Caco-2 (cell line): ENCODE results near the gene DEPP1. TPM values are rescaled to one million over a fixed set of nuclear protein-coding genes. Genes with fewer than 3 reads are reported as not detected.

Experiments used
- BruUV-seq: library from RNA; stranded (reverse); fragments of 400-500 nt; replicated peaks from 2 replicates; lab custom pipeline; 2021; lab: Mats Ljungman, UMichigan
- CTCF ChIA-PET: fragments of 300-600 bp; sonication (Branson Sonifier 250); formaldehyde crosslinking; loops from one replicate; lab custom pipeline; 2022; ENCODE audit warnings: antibody characterized with exemption; lab: Charles Lee
- POLR2A ChIA-PET: fragments of 300-600 bp; sonication (Branson Sonifier 250); formaldehyde crosslinking; loops from one replicate; lab custom pipeline; 2022; ENCODE audit warnings: antibody characterized with exemption; lab: Charles Lee
- DNase-seq, 2 experiments: peaks; one replicate each; pipeline versions ENCODE4 v3.0.0 to v3.0.0-alpha.2; 2020 to 2022
- H3K27me3 ChIP-seq: replicated peaks from 2 replicates; pipeline ENCODE4 v1.6.0; 2011; ENCODE audit warnings: low read length; ENCODE audit not compliant: control insufficient read depth, insufficient read depth
- H3K36me3 ChIP-seq: 2 replicates; pipeline ENCODE4 v1.5.1; 2011; ENCODE audit warnings: low read length; ENCODE audit not compliant: control insufficient read depth, insufficient read depth
- H3K4me1 ChIP-seq: fragments of 250-450 bp; sonication (Bioruptor Pico); 2 replicates; pipeline ENCODE4 v1.5.1; 2020; ENCODE audit warnings: mild to moderate bottlenecking
- H3K4me3 ChIP-seq: 2 replicates; pipeline ENCODE4 v1.5.1; 2011; ENCODE audit warnings: low read depth, mild to moderate bottlenecking, control low read depth, low read length
- H3K9me3 ChIP-seq: fragments of 250-450 bp; sonication (Bioruptor Pico); 2 replicates; pipeline ENCODE4 v1.5.1; 2020; ENCODE audit warnings: mild to moderate bottlenecking, moderate library complexity
- H3K27ac Mint-ChIP-seq: one replicate; pipeline ENCODE4 v1.8.0; 2022; ENCODE audit warnings: mixed read lengths; ENCODE audit not compliant: unreplicated experiment
- H3K27me3 Mint-ChIP-seq: one replicate; pipeline ENCODE4 v1.8.0; 2022; ENCODE audit warnings: mixed read lengths; ENCODE audit not compliant: insufficient read depth, unreplicated experiment
- H3K36me3 Mint-ChIP-seq: one replicate; pipeline ENCODE4 v1.8.0; 2022; ENCODE audit warnings: mild to moderate bottlenecking, mixed read lengths; ENCODE audit not compliant: insufficient read depth, unreplicated experiment
- H3K4me1 Mint-ChIP-seq: one replicate; pipeline ENCODE4 v1.8.0; 2022; ENCODE audit warnings: low read depth, mixed read lengths; ENCODE audit not compliant: unreplicated experiment
- H3K4me3 Mint-ChIP-seq: one replicate; pipeline ENCODE4 v1.8.0; 2022; ENCODE audit warnings: mild to moderate bottlenecking, moderate library complexity, mixed read lengths; ENCODE audit not compliant: unreplicated experiment
- H3K9me3 Mint-ChIP-seq: one replicate; pipeline ENCODE4 v1.8.0; 2022; ENCODE audit warnings: mixed read lengths; ENCODE audit not compliant: unreplicated experiment
- CTCF ChIP-seq, 2 experiments: fragments of 200-600 bp in 1 of 2; IDR thresholded peaks; 1 replicate in 1 of 2; 2 replicates in 1 of 2; pipeline versions ENCODE4 v1.5.1 to v1.8.0; 2011 to 2022; ENCODE audit warnings: antibody characterized with exemption in 1 of 2, control low read depth in 1 of 2, inconsistent platforms in 1 of 2, low read depth in 1 of 2, low read length in 1 of 2, mild to moderate bottlenecking in 1 of 2, moderate library complexity in 1 of 2; ENCODE audit not compliant: insufficient read depth in 1 of 2, severe bottlenecking in 1 of 2, unreplicated experiment in 1 of 2
- intact Hi-C: fragments of 100-400 bp; cut with micrococcal nuclease; formaldehyde crosslinking; loops from one replicate; pipeline ENCODE4 v1.10.0; 2022; ENCODE audit not compliant: unreplicated experiment
- total RNA-seq: library from RNA; stranded (reverse); gene quantifications from 2 replicates; pipeline ENCODE4 v1.2.3, GENCODE V29; 2022

DEPP1 gene
- total RNA-seq, 1 experiment from 2014 or later, result 13.6 TPM

- Mint-ChIP-seq H3K4me1 (peaks cover 35% of the 10 kb centered on the region), H3K27ac (no peak overlapping the region), H3K36me3 (peaks cover 7% of the 10 kb centered on the region), H3K9me3 (peaks cover 11% of the 10 kb centered on the region), H3K4me3 (no peak overlapping the region), H3K27me3 (no peaks in the 10 kb centered on the region)
- peak in 1 of 2 experiments; percentile 29 for DNase-seq
- Histone ChIP-seq H3K4me1 (peaks cover 48% of the 10 kb centered on the region), H3K4me3 (no peak overlapping the region), H3K27me3 (no peaks in the 10 kb centered on the region), H3K9me3 (no peaks in the 10 kb centered on the region), H3K36me3 (0 out of 2 replicates have a peak, but pooled peaks cover 4% of the 10 kb centered on the region)
- no peak for TF ChIP-seq CTCF (IDR thresholded peaks at IDR 0.05; ENCODE audit: insufficient read depth in 1 of 2, low read depth in 1 of 2, low read length in 1 of 2, severe bottlenecking in 1 of 2, unreplicated experiment in 1 of 2)
- ChIA-PET CTCF (interaction anchor here (0.6 kb wide), 1 partner anchor 8 kb away, joined by 3 read pairs; the partner anchor contains the start of gene RASSF4), POLR2A (no interaction called here)
- no TSS peak for BruUV-seq
- intact Hi-C loops, result no loop called here
Observed at GRCh38 chr10:44968091-44968490, 10.5 kb downstream of the DEPP1 start.

- Mint-ChIP-seq H3K9me3 (peaks cover 11% of the 10 kb centered on the region), H3K27me3 (no peaks in the 10 kb centered on the region), H3K36me3 (peaks cover 10% of the 10 kb centered on the region), H3K4me1 (peaks cover 40% of the 10 kb centered on the region), H3K4me3 (no peak overlapping the region), H3K27ac (no peak overlapping the region)
- Histone ChIP-seq H3K27me3 (no peaks in the 10 kb centered on the region), H3K9me3 (no peaks in the 10 kb centered on the region), H3K4me1 (peaks cover 46% of the 10 kb centered on the region), H3K4me3 (no peak overlapping the region), H3K36me3 (0 out of 2 replicates have a peak, but pooled peaks cover 4% of the 10 kb centered on the region)
- POLR2A ChIA-PET, result no interaction called here
- TF ChIP-seq CTCF (IDR thresholded peaks at IDR 0.05; ENCODE audit: insufficient read depth in 1 of 2, low read depth in 1 of 2, low read length in 1 of 2, severe bottlenecking in 1 of 2, unreplicated experiment in 1 of 2), result no peak
- BruUV-seq, result no TSS peak
- CTCF ChIA-PET, result interaction anchor here (0.6 to 2.4 kb wide), 3 partner anchors 8 to 35 kb away, joined by 3 to 12 read pairs (median 3); partner anchors contain the start of genes DEPP1 and RASSF4
- DNase-seq, result peak in 1 of 2 experiments; percentile 7
- intact Hi-C loops, result no loop called here
Observed at GRCh38 chr10:44967616-44968015, 11.0 kb downstream of the DEPP1 start.

- H3K4me1 Mint-ChIP-seq, result peaks cover 45% of the 10 kb centered on the region
- H3K4me3 Mint-ChIP-seq, result peak overlapping the region; percentile 54
- peaks cover 10% of the 10 kb centered on the region for H3K36me3 Mint-ChIP-seq
- Histone ChIP-seq H3K4me3 (no peak overlapping the region), H3K4me1 (peaks cover 46% of the 10 kb centered on the region), H3K36me3 (0 out of 2 replicates have a peak, but pooled peaks cover 6% of the 10 kb centered on the region), H3K27me3 (no peaks in the 10 kb centered on the region), H3K9me3 (no peaks in the 10 kb centered on the region)
- CTCF ChIA-PET, result interaction anchor here (0.6 to 2.4 kb wide), 5 partner anchors 9 to 34 kb away, joined by 3 to 12 read pairs (median 6); partner anchors contain the start of gene DEPP1
- BruUV-seq, result no TSS peak
- H3K27me3 Mint-ChIP-seq, result no peaks in the 10 kb centered on the region
- POLR2A ChIA-PET, result no interaction called here
- H3K27ac Mint-ChIP-seq, result peak overlapping the region; percentile 54
- no peak for TF ChIP-seq CTCF (IDR thresholded peaks at IDR 0.05; ENCODE audit: insufficient read depth in 1 of 2, low read depth in 1 of 2, low read length in 1 of 2, severe bottlenecking in 1 of 2, unreplicated experiment in 1 of 2)
- H3K9me3 Mint-ChIP-seq, result peaks cover 11% of the 10 kb centered on the region
- intact Hi-C loops, result loop anchor here (1.0 kb wide), 1 partner anchor 8 kb away; no protein-coding TSS in a partner anchor
- DNase-seq, result peak in 1 of 2 experiments; percentile 29
Observed at GRCh38 chr10:44966816-44967509, 11.6 kb downstream of the DEPP1 start.
